HG03097 (cell line): ENCODE data around the gene IFNG.

Experiments
- ATAC-seq: cut with Tn5 transposase; IDR thresholded peaks from one replicate; pipeline ENCODE4 v1.9.1; 2021; ENCODE audit not compliant: unreplicated experiment, low FRiP score

IFNG gene

GRCh38 chr12:68118096-68118755 lies 41.3 kb downstream of the IFNG start:
- ATAC-seq = no peak

DNA sequence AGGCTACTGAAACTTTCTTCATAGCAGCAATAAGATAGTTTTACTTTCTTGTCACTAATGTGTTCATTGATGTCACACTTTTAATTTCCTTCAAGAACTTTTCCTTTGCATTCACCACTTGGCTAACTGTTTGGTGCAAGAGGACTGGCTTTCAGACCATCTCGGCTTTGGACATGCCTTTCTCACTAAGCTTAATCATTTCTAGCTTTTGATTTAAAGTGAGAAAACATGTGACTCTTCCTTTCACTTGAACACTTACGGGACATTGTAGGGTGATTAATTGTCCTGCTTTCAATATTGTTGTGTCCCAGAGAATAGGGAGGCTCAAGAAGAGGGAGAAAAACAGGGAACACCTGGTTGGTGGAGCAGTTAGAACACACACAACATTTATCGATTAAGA lies 41.9 kb downstream of the IFNG start:
- ATAC-seq = no peak

DNA sequence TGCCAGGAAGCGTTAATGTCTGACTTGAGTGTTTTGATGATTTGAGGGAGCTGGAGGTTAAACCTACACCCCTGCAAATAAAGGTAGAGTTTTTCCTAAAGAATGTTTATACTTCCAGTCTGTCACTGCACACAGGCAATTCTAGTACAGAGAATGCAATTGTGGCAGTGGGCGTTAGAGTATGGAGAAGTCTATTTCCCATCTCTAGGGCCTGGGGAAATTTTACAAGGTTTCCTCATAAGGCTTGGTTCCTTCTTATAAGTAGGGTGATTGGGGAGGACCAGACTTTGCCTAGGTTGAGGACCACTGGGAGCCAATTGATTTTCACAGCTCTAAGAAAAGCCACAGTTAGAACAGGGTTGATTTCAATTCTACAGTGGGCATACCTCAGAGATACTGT lies 44.3 kb downstream of the IFNG start:
- ATAC-seq = no peak

DNA sequence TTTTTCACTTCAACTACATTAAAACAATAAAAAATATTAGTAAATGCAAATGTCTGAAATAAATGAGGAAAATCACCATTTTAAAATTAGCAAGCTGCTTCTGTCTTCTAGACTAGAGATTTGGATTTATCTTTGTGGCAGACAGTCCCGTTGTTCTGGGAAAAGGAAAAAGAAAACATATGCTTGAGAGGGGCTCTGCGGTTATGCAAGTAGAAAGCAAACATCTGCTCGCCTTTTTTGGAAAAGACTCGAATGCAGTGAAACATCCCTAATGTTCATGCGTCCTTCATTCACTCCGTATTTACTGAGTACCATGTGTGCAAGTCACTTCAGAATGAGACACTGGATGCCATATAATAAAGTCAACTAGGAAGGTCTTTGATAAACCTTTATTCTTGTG lies 44.9 kb downstream of the IFNG start:
- no peak for ATAC-seq

DNA sequence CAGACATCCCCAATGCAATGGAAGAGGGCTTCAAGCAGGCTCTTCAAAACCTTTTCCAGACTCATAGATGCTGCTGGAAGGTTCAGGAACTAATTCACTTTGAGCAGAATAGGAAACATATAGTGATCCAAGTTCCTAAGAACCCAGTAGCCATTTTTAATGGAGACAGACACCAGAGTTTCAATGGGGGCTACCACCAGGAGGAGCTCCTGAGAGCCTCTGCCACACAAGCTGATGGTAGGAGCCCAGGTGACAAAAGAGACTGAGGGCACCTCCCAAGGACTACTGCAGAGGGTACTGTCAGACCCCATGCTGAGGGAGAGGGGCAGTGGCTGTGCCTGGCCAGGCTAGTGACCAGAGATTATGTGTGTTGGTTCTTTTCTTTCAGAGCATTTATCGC lies 45.9 kb downstream of the IFNG start:
- no peak for ATAC-seq

DNA sequence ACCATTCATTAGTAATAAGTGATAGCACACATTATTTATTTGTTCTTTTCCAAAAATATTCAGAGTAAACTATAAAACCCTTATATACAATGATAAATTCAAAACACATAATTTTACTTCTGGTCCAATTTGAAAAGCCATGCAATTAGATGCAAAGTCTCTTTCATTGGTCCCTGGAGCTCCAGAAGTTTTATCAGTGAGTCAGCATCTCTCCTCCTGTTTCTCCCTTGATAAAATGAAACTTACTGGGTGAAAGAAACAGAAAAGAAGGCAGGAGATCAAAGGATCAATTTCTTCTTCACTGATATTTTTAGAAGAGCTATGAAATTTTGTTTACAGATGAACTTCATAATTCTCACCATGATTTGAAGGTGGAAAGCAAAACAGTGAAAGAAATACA lies 47.5 kb downstream of the IFNG start:
- no peak for ATAC-seq

DNA sequence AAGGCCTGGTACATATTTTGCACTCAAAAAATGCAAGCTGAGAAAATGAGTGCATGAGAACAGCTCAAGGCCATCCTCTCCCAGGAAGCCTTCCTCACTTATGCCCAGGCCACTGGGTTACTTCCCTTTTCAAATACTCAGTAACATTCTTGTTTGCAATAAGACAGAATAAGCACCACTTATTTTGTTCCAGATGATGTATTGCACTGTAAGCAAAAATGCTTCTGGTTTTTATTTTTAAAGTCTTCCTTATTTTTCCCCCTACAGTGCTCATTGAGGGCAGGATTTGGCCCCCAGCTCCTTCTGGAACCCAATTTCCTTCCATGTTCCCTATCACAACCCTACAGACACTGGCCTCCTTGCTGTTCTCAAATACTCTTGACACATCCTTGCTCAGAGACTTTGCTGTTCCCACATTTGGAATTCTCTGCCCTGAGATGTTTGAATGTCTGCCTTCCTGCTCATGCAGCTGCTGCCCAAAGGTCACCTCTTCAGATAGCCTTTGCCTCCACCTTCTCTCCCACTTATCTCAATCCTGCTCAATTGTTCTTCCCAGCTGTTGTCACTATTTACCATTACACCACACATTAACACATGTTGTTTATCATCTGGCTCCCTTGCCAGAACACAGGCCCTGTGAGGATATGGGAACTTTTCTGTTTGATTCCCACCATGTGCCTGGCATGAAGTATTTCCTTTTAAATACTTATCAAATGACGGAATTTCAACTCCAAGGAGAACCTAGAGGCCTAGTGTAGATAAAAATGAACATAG lies 49.9 kb downstream of the IFNG start:
- no peak for ATAC-seq

- no peak for ATAC-seq
Measured at GRCh38 chr12:68109001-68109400, 50.5 kb downstream of the IFNG start.

DNA sequence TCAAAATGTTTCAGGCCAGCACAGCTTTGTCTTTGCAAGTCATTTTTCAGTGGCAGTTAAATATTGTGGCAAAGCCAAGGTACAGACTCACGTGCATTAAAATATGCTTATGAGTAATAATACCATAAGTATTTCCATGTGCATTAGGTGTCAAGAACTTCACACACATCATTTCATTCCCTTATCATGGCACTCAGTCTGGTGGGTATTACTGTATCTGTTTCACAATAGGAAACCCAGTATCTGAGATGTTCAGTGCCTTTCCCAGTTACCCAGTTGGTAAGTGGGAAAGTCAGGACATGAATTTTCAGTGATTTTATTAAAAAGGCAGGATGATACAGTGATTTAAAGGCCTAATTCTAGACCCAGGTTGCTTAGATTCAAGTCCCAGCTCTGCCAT lies 52.9 kb downstream of the IFNG start:
- ATAC-seq = no peak

DNA sequence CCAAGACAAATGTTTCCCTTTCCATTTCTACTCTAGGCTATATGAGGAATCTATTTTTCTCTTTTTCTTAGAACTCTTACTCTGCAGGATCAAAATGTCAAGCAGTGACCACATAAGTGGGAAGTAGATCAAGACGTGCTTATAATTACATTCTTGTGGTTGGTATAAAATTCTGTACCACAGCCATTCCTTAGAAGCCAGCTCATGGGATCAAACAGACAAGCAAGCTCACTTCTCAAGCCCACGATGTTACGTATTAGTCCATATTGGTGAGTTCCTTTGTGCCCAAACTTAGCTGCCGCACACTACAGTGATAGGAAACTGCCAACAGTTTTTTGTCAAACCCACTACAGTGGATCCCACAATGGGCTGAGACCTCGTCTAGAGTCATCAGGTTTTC lies 53.4 kb downstream of the IFNG start:
- no peak for ATAC-seq
